Heart left ventricle (tissue), 13 donors: ENCODE data around the gene GADD45A.

Experiments
- CTCF ChIP-seq, 12 donors: fragments of 200-600 bp; sonication (generic) in 4 of 12; IDR thresholded peaks; one replicate each; pipeline versions ENCODE4 v1.5.0 to v1.8.0; 2018 to 2022; ENCODE audit warnings: antibody characterized with exemption in 12 of 12, mild to moderate bottlenecking in 5 of 12
- POLR2A ChIP-seq, 2 donors: fragments of 450-650 bp; IDR thresholded peaks; one replicate each; pipeline ENCODE4 v1.6.1; 2017; ENCODE audit warnings: antibody characterized with exemption in 2 of 2, mild to moderate bottlenecking in 2 of 2, moderate library complexity in 2 of 2
- donor health status: ischemic (EF 13 %, LVEDD 7.1; RV severe dilation, severe dysfunction).
- donor health status: DM: no; HTN: yes; CAD: no.
- donor health status: DM: no; HTN: no; CAD: no.
- donor health status: ischemic (EF 25% LVEDD 6.9; RV normal size, moderate dysfunction).
- donor health status: ischemic (EF 25% LVEDD 5.7; RV mildly dilated, moderate dysfunction).
- donor health status: ischemic (EF 35%, LVEDD 5.7; RV mildly dilated, moderate dysfunction).
- donor health status: nonischemic (EF 11% LVEDD 7.7; RV severe dilation, severe dysfunction).
- donor health status: DM: yes; HTN: yes; CAD: no.
- donor health status: PGD.
- donor health status: ischemic (EF 29% LVEDD 5.4; RV normal size, mild dysfunction).
- donor health status: nonischemic (EF 23%, LVEDD 6.1; RV moderate dilation, normal function).

- TF ChIP-seq CTCF (IDR thresholded peaks at IDR 0.05): no peak
- TF ChIP-seq POLR2A (IDR thresholded peaks at IDR 0.05): no peak
These were observed 32.2 kb upstream of the GADD45A start for GRCh38 chr1:67652800-67653199.
